IMR-90 (cell line): ENCODE data around the gene KCNH2. TPM values are rescaled to one million over a fixed set of nuclear protein-coding genes. Genes with fewer than 3 reads are reported as not detected.

Experiments used
- ATAC-seq: fragments of 200-7000 bp; cut with Tn5 transposase; 2 replicates; pipeline ENCODE4 v1.9.1; 2020; ENCODE audit warnings: low read depth, mild to moderate bottlenecking, moderate library complexity
- BruUV-seq: library from RNA; stranded (reverse); fragments of 400-500 nt; replicated peaks from 2 replicates; lab custom pipeline; 2021; lab: Mats Ljungman, UMichigan
- CTCF ChIA-PET: fragments of 300-600 bp; formaldehyde crosslinking; extraction: SDS; loops from one replicate; lab custom pipeline; 2021; ENCODE audit warnings: antibody characterized with exemption; lab: Yijun Ruan, JAX
- POLR2A ChIA-PET: fragments of 300-600 bp; sonication (Branson Sonifier 250); formaldehyde crosslinking; loops from one replicate; lab custom pipeline; 2022; ENCODE audit warnings: antibody characterized with exemption; ENCODE audit not compliant: unreplicated experiment; lab: Charles Lee
- DNase-seq: peaks from one replicate; pipeline ENCODE4 v3.0.0; 2013
- H2AFZ ChIP-seq: replicated peaks from 2 replicates; pipeline ENCODE3; 2013; ENCODE audit warnings: low read length, mild to moderate bottlenecking; ENCODE audit not compliant: poor library complexity
- H2AK5ac ChIP-seq: 2 replicates; pipeline ENCODE4 v1.6.1; 2013; ENCODE audit warnings: low read depth, low read length, inconsistent platforms
- H2AK9ac ChIP-seq: replicated peaks from 2 replicates; pipeline ENCODE3; 2013; ENCODE audit warnings: mild to moderate bottlenecking, low read depth, low read length, moderate library complexity; ENCODE audit not compliant: poor library complexity
- H2BK120ac ChIP-seq: 2 replicates; pipeline ENCODE4 v1.6.1; 2013; ENCODE audit warnings: low read depth, low read length, inconsistent platforms
- H2BK15ac ChIP-seq: 3 replicates; pipeline ENCODE4 v1.6.1; 2013; ENCODE audit warnings: low read depth, low read length, inconsistent platforms
- H2BK20ac ChIP-seq: 2 replicates; pipeline ENCODE4 v1.6.1; 2013; ENCODE audit warnings: low read depth, mild to moderate bottlenecking, inconsistent platforms, low read length, moderate library complexity
- H2BK5ac ChIP-seq: 2 replicates; pipeline ENCODE4 v1.6.1; 2013; ENCODE audit warnings: mild to moderate bottlenecking, low read depth, low read length, inconsistent platforms; ENCODE audit not compliant: poor library complexity, severe bottlenecking
- H3K14ac ChIP-seq: replicated peaks from 2 replicates; pipeline ENCODE4 v1.6.1; 2013; ENCODE audit warnings: low read depth, low read length, inconsistent platforms
- H3K18ac ChIP-seq: 2 replicates; pipeline ENCODE4 v1.6.1; 2013; ENCODE audit warnings: low read depth, low read length, control low read depth
- H3K23ac ChIP-seq: 2 replicates; pipeline ENCODE4 v1.6.1; 2013; ENCODE audit warnings: low read depth, low read length, inconsistent platforms
- H3K27ac ChIP-seq: 2 replicates; pipeline ENCODE4 v1.5.1; 2013; ENCODE audit warnings: mild to moderate bottlenecking, control low read depth, low read length; ENCODE audit not compliant: insufficient read depth
- H3K27me3 ChIP-seq: 2 replicates; pipeline ENCODE4 v1.6.1; 2013; ENCODE audit warnings: low read length; ENCODE audit not compliant: control insufficient read depth, insufficient read depth
- H3K36me3 ChIP-seq: 2 replicates; pipeline ENCODE4 v1.6.1; 2013; ENCODE audit warnings: low read length, mixed read lengths; ENCODE audit not compliant: control insufficient read depth, insufficient read depth
- H3K4ac ChIP-seq: 2 replicates; pipeline ENCODE4 v1.6.1; 2013; ENCODE audit warnings: low read depth, low read length, inconsistent platforms
- H3K4me1 ChIP-seq: 2 replicates; pipeline ENCODE4 v1.6.1; 2013; ENCODE audit warnings: low read length, mixed read lengths; ENCODE audit not compliant: control insufficient read depth, insufficient read depth
- H3K4me2 ChIP-seq: 2 replicates; pipeline ENCODE4 v1.6.1; 2013; ENCODE audit warnings: low read depth, mild to moderate bottlenecking, control low read depth, low read length, moderate library complexity
- H3K4me3 ChIP-seq: 2 replicates; pipeline ENCODE4 v1.5.1; 2013; ENCODE audit warnings: low read depth, mild to moderate bottlenecking, control low read depth, low read length, moderate library complexity; ENCODE audit not compliant: insufficient read depth
- H3K56ac ChIP-seq: 2 replicates; pipeline ENCODE4 v1.6.1; 2013; ENCODE audit warnings: low read length, inconsistent platforms; ENCODE audit not compliant: insufficient read depth; ENCODE audit errors: extremely low read depth
- H3K79me1 ChIP-seq, 2 experiments: 2 replicates each; pipeline ENCODE4 v1.6.1; 2013; ENCODE audit warnings: low read length in 2 of 2, inconsistent platforms in 1 of 2, low read depth in 1 of 2
- H3K9ac ChIP-seq: 2 replicates; pipeline ENCODE4 v1.6.1; 2013; ENCODE audit warnings: low read depth, low read length, control low read depth
- H3K9me1 ChIP-seq: 2 replicates; pipeline ENCODE4 v1.6.1; 2013; ENCODE audit warnings: low read length, inconsistent platforms; ENCODE audit not compliant: insufficient read depth
- H3K9me3 ChIP-seq: 2 replicates; pipeline ENCODE4 v1.6.1; 2013; ENCODE audit warnings: low read length; ENCODE audit not compliant: control insufficient read depth, insufficient read depth
- H4K20me1 ChIP-seq: 2 replicates; pipeline ENCODE4 v1.6.1; 2013; ENCODE audit warnings: low read length, inconsistent platforms; ENCODE audit not compliant: insufficient read depth
- H4K5ac ChIP-seq: 2 replicates; pipeline ENCODE4 v1.6.1; 2013; ENCODE audit warnings: mild to moderate bottlenecking, low read depth, low read length, control low read depth
- H4K8ac ChIP-seq, 2 experiments: 2 replicates each; pipeline ENCODE4 v1.6.1; 2013; ENCODE audit warnings: low read depth in 2 of 2, low read length in 2 of 2, control low read depth in 1 of 2, inconsistent platforms in 1 of 2
- H4K91ac ChIP-seq: 2 replicates; pipeline ENCODE4 v1.6.1; 2013; ENCODE audit warnings: low read depth, low read length, inconsistent platforms; ENCODE audit not compliant: insufficient read depth
- MAFK ChIP-seq: IDR thresholded peaks from 2 replicates; pipeline ENCODE4 v1.6.1; 2012; ENCODE audit warnings: low read depth, low read length, improper control_type of control experiment
- MXI1 ChIP-seq: IDR thresholded peaks from 2 replicates; pipeline ENCODE4 v1.6.1; 2012; ENCODE audit warnings: low read depth, mild to moderate bottlenecking, low read length, moderate library complexity, borderline replicate concordance
- POLR2A ChIP-seq: IDR thresholded peaks from 2 replicates; pipeline ENCODE4 v1.6.1; 2012; ENCODE audit warnings: mild to moderate bottlenecking, low read depth, low read length
- RAD21 ChIP-seq: IDR thresholded peaks from 2 replicates; pipeline ENCODE4 v1.6.1; 2012; ENCODE audit warnings: low read length, improper control_type of control experiment
- RCOR1 ChIP-seq: IDR thresholded peaks from 2 replicates; pipeline ENCODE4 v1.6.1; 2012; ENCODE audit warnings: mild to moderate bottlenecking, low read length, improper control_type of control experiment; ENCODE audit not compliant: insufficient replicate concordance
- SMC3 ChIP-seq: fragments of 150-350 bp; IDR thresholded peaks from 2 replicates; pipeline ENCODE4 v1.6.1; 2016; ENCODE audit warnings: low read depth, mild to moderate bottlenecking, antibody characterized with exemption, low read length, moderate library complexity
- WGBS, 2 experiments: methylation state at CpG; one replicate each; pipeline versions ENCODE4 v1.1.5 to v1.1.7; 2013; ENCODE audit warnings: missing lambda C conversion rate in 2 of 2; ENCODE audit not compliant: insufficient read length in 1 of 2; ENCODE audit errors: extremely low coverage in 2 of 2; 5-methylcytosine and 5-hydroxymethylcytosine counted together
- dilution Hi-C: fragments of 300-500 bp; cut with HindIII; formaldehyde crosslinking; loops from one replicate; pipeline ENCODE4 v1.14.3; 2018; ENCODE audit warnings: low sequenced_read_pairs; ENCODE audit not compliant: unreplicated experiment
- in situ Hi-C: fragments of 300-500 bp; cut with MboI; formaldehyde crosslinking; loops from 3 replicates; pipeline ENCODE4 v1.14.3; 2019; ENCODE audit warnings: low sequenced_read_pairs, inconsistent platforms, mixed read lengths
- intact Hi-C: fragments of 100-400 bp; cut with micrococcal nuclease; formaldehyde crosslinking; loops from 2 replicates; pipeline ENCODE4 v1.10.0; 2022
- polyA plus RNA-seq, 3 experiments: library from polyadenylated mRNA; depleted of rRNA; stranded (reverse); fragments of >200 nt; gene quantifications; 2 replicates each; pipeline ENCODE4 v1.2.3, GENCODE V29; 2012; ENCODE audit warnings: low replicate concordance in 1 of 3
- total RNA-seq: library from RNA; depleted of rRNA; stranded (reverse); fragments of >200 nt; gene quantifications from 2 replicates; pipeline ENCODE4 v1.2.3, GENCODE V29; 2012

The KCNH2 gene
- total and polyA plus RNA-seq, 2 of the 4 experiments (the other 2 are of a cell fraction), result 0.90 to 2.1 TPM

DNA sequence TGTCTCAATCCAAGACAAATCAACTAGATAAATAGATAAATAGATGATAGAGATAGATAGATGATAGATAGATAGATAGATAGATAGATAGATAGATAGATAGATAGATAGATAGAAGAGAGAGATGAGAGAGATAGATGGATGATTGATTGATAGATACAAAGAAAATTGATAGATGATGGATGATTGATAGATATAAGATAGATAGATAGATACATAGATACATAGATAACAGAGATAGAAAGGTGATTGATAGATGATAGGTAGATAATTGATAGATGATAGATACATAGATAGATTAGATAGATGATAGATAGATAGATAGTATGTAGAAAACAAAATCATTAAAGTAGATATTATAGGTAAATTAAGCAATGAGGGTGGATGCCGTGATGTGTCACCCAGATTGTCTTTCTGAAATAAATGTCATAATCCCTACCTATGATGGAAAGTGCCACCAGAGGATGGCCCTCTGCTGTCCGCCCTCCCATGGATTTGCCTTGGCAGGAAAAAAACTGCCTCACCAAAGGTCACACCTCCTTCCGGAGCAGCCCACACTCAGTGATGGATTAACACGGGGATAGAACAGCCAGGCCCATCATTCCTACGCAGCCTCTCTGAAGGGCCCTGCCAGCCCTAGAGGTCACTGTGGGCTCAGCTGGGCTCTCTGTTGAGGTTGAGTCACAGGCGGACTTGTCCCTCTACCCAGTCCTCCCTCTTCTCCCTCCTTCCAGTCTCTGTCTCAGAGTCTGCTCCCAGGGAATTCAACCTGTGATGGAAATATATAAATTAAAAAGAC, 50.8 kb downstream of the KCNH2 start (continued):
- no peak for TF ChIP-seq RCOR1

GRCh38 chr7:150926066-150926465, 52.1 kb downstream of the KCNH2 start:
- H2BK20ac ChIP-seq, result no peak overlapping the region
- no peaks in the 10 kb centered on the region for H3K9me1 ChIP-seq
- H3K18ac ChIP-seq, result no peak overlapping the region
- no peak for ATAC-seq
- POLR2A ChIA-PET, result no interaction called here
- peaks cover 2% of the 10 kb centered on the region; the same call in 1 of the 2 replicates for H3K4me1 ChIP-seq
- 53% methylated on average over 2 of the region's 7 CpGs; no CpG with 5 or more reads in 1 of the 2 experiments for WGBS, 2 experiments
- H3K56ac ChIP-seq, result no peak overlapping the region
- dilution Hi-C loops, result no loop called here
- no peak overlapping the region for H4K8ac ChIP-seq
- H3K79me1 ChIP-seq, result no peaks in the 10 kb centered on the region
- H4K91ac ChIP-seq, result no peak overlapping the region
- in situ Hi-C loops, result no loop called here
- H2AK5ac ChIP-seq, result no peak overlapping the region
- no TSS peak for BruUV-seq
- H3K9ac ChIP-seq, result no peak overlapping the region
- H3K27me3 ChIP-seq, result peaks cover 7% of the 10 kb centered on the region; the same call in 1 of the 2 replicates
- no peak overlapping the region for H2BK5ac ChIP-seq
- no peak overlapping the region for H3K4ac ChIP-seq
- TF ChIP-seq MXI1, result no peak
- TF ChIP-seq RCOR1, result no peak
- no peak for TF ChIP-seq RAD21
- no peak for TF ChIP-seq SMC3
- TF ChIP-seq MAFK, result no peak
- TF ChIP-seq POLR2A, result no peak
- no peak overlapping the region for H2AFZ ChIP-seq
- no peak overlapping the region for H3K4me2 ChIP-seq
- no peak overlapping the region for H2BK120ac ChIP-seq
- CTCF ChIA-PET, result interaction anchor here (1.1 kb wide), 1 partner anchor 28 kb away, joined by 4 read pairs; no protein-coding TSS in a partner anchor
- H4K5ac ChIP-seq, result no peak overlapping the region
- H3K36me3 ChIP-seq, result no peaks in the 10 kb centered on the region
- no peaks in the 10 kb centered on the region for H4K20me1 ChIP-seq
- H3K4me3 ChIP-seq, result no peak overlapping the region
- H2AK9ac ChIP-seq, result no peak overlapping the region
- H3K27ac ChIP-seq, result no peak overlapping the region
- no peak overlapping the region for H3K14ac ChIP-seq
- H3K23ac ChIP-seq, result no peak overlapping the region
- no peaks in the 10 kb centered on the region for H3K9me3 ChIP-seq
- no peak overlapping the region for H2BK15ac ChIP-seq
- DNase-seq, result no peak
- intact Hi-C loops, result no loop called here
